ENCODE measurements around the gene ITGB3. TPM values are rescaled to one million over a fixed set of nuclear protein-coding genes. Genes with fewer than 3 reads are reported as not detected.

Gene ITGB3
- total and polyA plus RNA-seq, 2 of the 8 experiments (the other 6 are each of a cell fraction or from before 2014, with no cell fraction given) = 0.08 to 0.09 TPM

DNA sequence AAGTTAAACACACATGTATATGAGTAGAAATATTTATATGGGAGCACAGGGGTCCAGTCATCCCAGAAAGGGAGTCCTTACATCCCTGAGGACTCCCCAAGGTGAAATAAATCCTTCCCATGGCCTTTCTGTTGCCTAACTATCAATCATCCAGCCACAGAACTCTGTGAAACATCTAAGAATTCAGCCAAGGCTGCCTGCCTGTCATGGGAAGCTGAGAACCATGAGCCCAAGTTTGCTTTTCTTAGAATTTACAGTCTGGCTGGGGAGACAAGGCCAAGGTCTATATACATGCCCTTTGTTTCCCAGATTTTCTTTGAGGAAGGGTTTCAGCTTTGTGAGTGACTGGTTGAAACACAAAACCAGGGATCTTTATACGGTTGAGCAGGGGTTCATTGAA is 28.7 kb upstream of the ITGB3 start:
- CTCF ChIA-PET (ENCODE audit: partially characterized antibody) = interaction anchor here (1.0 to 1.1 kb wide), 3 partner anchors 90 to 490 kb away, joined by 3 read pairs; no protein-coding TSS in a partner anchor

More for the DNA sequence above, 28.7 kb upstream of the ITGB3 start:
- no peaks in the 10 kb centered on the region for H3K79me1 ChIP-seq (ENCODE audit: low read depth, low read length)
- no peak overlapping the region for H3K18ac ChIP-seq (ENCODE audit: extremely low read depth, low read length)
- H3K36me3 ChIP-seq (ENCODE audit: control insufficient read depth in 2 of 4, insufficient read depth in 4 of 4, low read length in 3 of 4) = no peaks in the 10 kb centered on the region
- 81% methylated on average over 1 of the region's 1 CpG; no CpG with 5 or more reads in 1 of the 2 experiments for WGBS, 2 experiments (ENCODE audit: extremely low coverage in 1 of 2, insufficient coverage in 1 of 2, insufficient read length in 1 of 2, insufficient replicate concordance in 2 of 2, low coverage in 1 of 2, low lambda C conversion rate in 2 of 2, missing lambda C conversion rate in 1 of 2)
- H2AK5ac ChIP-seq (ENCODE audit: low read depth, low read length) = no peak overlapping the region
- no peak overlapping the region for H4K8ac ChIP-seq (ENCODE audit: extremely low read depth, insufficient read depth, low read length)
- no peak overlapping the region for H3K56ac ChIP-seq (replicated peaks; ENCODE audit: insufficient read length, low read depth, low read length)
- POLR2A ChIA-PET (ENCODE audit: partially characterized antibody) = no interaction called here
- TF ChIP-seq BACH1 (IDR thresholded peaks at IDR 0.05; ENCODE audit: low read length) (no peak), EP300 (IDR thresholded peaks at IDR 0.05; ENCODE audit: borderline replicate concordance in 1 of 2, low read depth in 2 of 2, low read length in 2 of 2) (no peak), BCL11A (IDR thresholded peaks at IDR 0.05; ENCODE audit: low read depth in 2 of 2, low read length in 2 of 2) (no peak), CEBPB (IDR thresholded peaks at IDR 0.05; ENCODE audit: low read depth, low read length) (no peak), TAF7 (optimal IDR thresholded peaks at IDR 0.05; ENCODE audit: borderline replicate concordance, low read depth, low read length) (no peak)
- no peak overlapping the region for H4K5ac ChIP-seq (ENCODE audit: insufficient read length, low read depth, low read length)
- DNase-seq (ENCODE audit: low read depth in 1 of 2, low spot score in 2 of 2) = no peak
- peaks cover 1 to 9% (median 4%) of the 10 kb centered on the region in 4 experiments; a peak in 6 of 7 replicates for H3K4me1 ChIP-seq (replicated peaks in 1 of 4; ENCODE audit: control insufficient read depth in 3 of 4, insufficient read depth in 4 of 4, low read length in 3 of 4)
- no peak overlapping the region for H3K4me2 ChIP-seq (ENCODE audit: insufficient read depth in 1 of 2, low read depth in 2 of 2, low read length in 2 of 2)
- no peaks in the 10 kb centered on the region for H3K23me2 ChIP-seq (ENCODE audit: low read depth, low read length)
- H2BK120ac ChIP-seq (replicated peaks; ENCODE audit: low read depth, low read length) = no peak overlapping the region
- no peak for FAIRE-seq
- H3K27me3 ChIP-seq (replicated peaks in 1 of 4; ENCODE audit: control insufficient read depth in 3 of 4, extremely low read depth in 1 of 4, insufficient read depth in 3 of 4, low read length in 3 of 4) = no peaks in the 10 kb centered on the region
- no peak overlapping the region for H3K23ac ChIP-seq (ENCODE audit: insufficient read length)
- H3K9me3 ChIP-seq (ENCODE audit: insufficient read depth in 2 of 2, low read depth in 1 of 2, low read length in 1 of 2) = peaks cover 0 to 10% of the 10 kb centered on the region in 2 experiments; a peak in 2 of 4 replicates
- H3K14ac ChIP-seq (ENCODE audit: insufficient read length) = no peak overlapping the region
- no peak overlapping the region for H3K4ac ChIP-seq (replicated peaks; ENCODE audit: insufficient read length, low read depth, low read length)
- no peak overlapping the region for H2BK12ac ChIP-seq (ENCODE audit: low read depth, low read length)
- H2BK20ac ChIP-seq (ENCODE audit: low read length) = no peak overlapping the region
- H2BK5ac ChIP-seq (ENCODE audit: low read depth, low read length) = no peak overlapping the region
- H2BK15ac ChIP-seq (ENCODE audit: low read length) = no peak overlapping the region
- H2AFZ ChIP-seq (ENCODE audit: low read length) = no peak overlapping the region
- H3K9ac ChIP-seq (replicated peaks in 1 of 4; ENCODE audit: extremely low read depth in 1 of 4, low read depth in 3 of 4, low read length in 3 of 4) = no peak overlapping the region
- H4K91ac ChIP-seq (replicated peaks; ENCODE audit: insufficient read length, low read length) = no peak overlapping the region
- H3K27ac ChIP-seq (ENCODE audit: low read depth, low read length) = no peak overlapping the region
- H3K79me2 ChIP-seq (ENCODE audit: control insufficient read depth in 1 of 2, insufficient read depth in 2 of 2, low read length in 2 of 2) = no peaks in the 10 kb centered on the region
- H4K20me1 ChIP-seq (replicated peaks in 1 of 2; ENCODE audit: control insufficient read depth in 1 of 2, insufficient read depth in 2 of 2, low read length in 2 of 2) = no peaks in the 10 kb centered on the region
- no peak overlapping the region for H3K4me3 ChIP-seq (ENCODE audit: extremely low read depth in 1 of 4, insufficient read depth in 2 of 4, low read depth in 3 of 4, low read length in 4 of 4)
